ENCODE data around the gene HOXD13. TPM values are rescaled to one million over a fixed set of nuclear protein-coding genes. Genes with fewer than 3 reads are reported as not detected.
A peak's percentile ranks its signal among the peaks of the same experiment; 100 is the strongest.

The HOXD13 gene
- total and polyA plus RNA-seq, 2 of the 13 experiments (the other 11 are each of a cell fraction or from before 2014, with no cell fraction given), result not detected

GRCh38 chr2:176140513-176141317 is 48.2 kb downstream of the HOXD13 start (continued):
- TF ChIP-seq KDM5B (CRISPR knock-in tag; IDR thresholded peaks at IDR 0.05; ENCODE audit: borderline replicate concordance), result peak; percentile 88; the same call in 1 of the 2 replicates
- TF ChIP-seq THAP11 (CRISPR knock-in tag; IDR thresholded peaks at IDR 0.05), result peak; percentile 42; the same call in 1 of the 2 replicates
- TF ChIP-seq RBM39 (IDR thresholded peaks at IDR 0.05; ENCODE audit: low read depth, low read length, poor library complexity, severe bottlenecking), result peak; percentile 67
- TF ChIP-seq CTCF (CRISPR knock-in tag; IDR thresholded peaks at IDR 0.05), result peak; percentile 99
- no peak for TF ChIP-seq ZNF24 (IDR thresholded peaks at IDR 0.05)
- TF ChIP-seq ZMAT3 (CRISPR knock-in tag; conservative IDR thresholded peaks at IDR 0.05), result 0 out of 2 replicates have a peak, but pooled peaks have one; percentile 26
- TF ChIP-seq KIAA2018 (CRISPR knock-in tag; IDR thresholded peaks at IDR 0.05; ENCODE audit: borderline replicate concordance), result peak; percentile 63; the same call in 1 of the 2 replicates
- peak; percentile 54; the same call in 1 of the 2 replicates for TF ChIP-seq ZKSCAN1 (IDR thresholded peaks at IDR 0.05; ENCODE audit: low read length)
- peak; percentile 74 for TF ChIP-seq PHF8 (CRISPR knock-in tag; IDR thresholded peaks at IDR 0.05)

Measured in HepG2 (cell line).